Activated T-helper 1 cell treated with anti-CD3 and anti-CD28 coated beads, Interleukin-12 subunit alpha, Interleukin-12 subunit beta, Interleukin-2, Interleukin-4 antibody, amounts not matched to agents 30 ng/mL and 10 ng/mL and 1 ng/mL, durations not matched to agents 14 hours and 24 hours and 36 hours (primary cell): ENCODE data around the gene TYMP. TPM values are rescaled to one million over a fixed set of nuclear protein-coding genes. Genes with fewer than 3 reads are reported as not detected.
"Not testable (repeated sequence)": the region's sequence is repeated elsewhere in the genome, so short reads cannot be mapped to it uniquely, and the experiment has no call there.

ENCODE experiments used
- DNase-seq: peaks from one replicate; pipeline ENCODE4 v3.0.0; 2021; ENCODE audit warnings: low spot score
- H3K27ac Mint-ChIP-seq: one replicate; pipeline ENCODE4 v1.8.0; 2021; ENCODE audit warnings: mild to moderate bottlenecking, mixed read lengths
- H3K27me3 Mint-ChIP-seq: one replicate; pipeline ENCODE4 v1.8.0; 2022; ENCODE audit warnings: mild to moderate bottlenecking, moderate library complexity, mixed read lengths; ENCODE audit not compliant: insufficient read depth
- H3K36me3 Mint-ChIP-seq: one replicate; pipeline ENCODE4 v1.8.0; 2021; ENCODE audit warnings: low read depth, mixed read lengths
- H3K4me1 Mint-ChIP-seq: one replicate; pipeline ENCODE4 v1.8.0; 2021; ENCODE audit warnings: low read depth, mixed read lengths
- H3K4me3 Mint-ChIP-seq: one replicate; pipeline ENCODE4 v1.8.0; 2021; ENCODE audit warnings: mild to moderate bottlenecking, moderate library complexity, mixed read lengths
- H3K9me3 Mint-ChIP-seq: one replicate; pipeline ENCODE4 v1.8.0; 2021; ENCODE audit warnings: mixed read lengths
- intact Hi-C: fragments of 100-400 bp; cut with micrococcal nuclease; formaldehyde crosslinking; loops from one replicate; pipeline ENCODE4 v1.15.1; 2024
- total RNA-seq: library from RNA; stranded (reverse); gene quantifications from 2 replicates; pipeline ENCODE4 v1.2.3, GENCODE V29; 2022

Gene TYMP
- total RNA-seq, 1 donor from 2014 or later: 57.2 TPM

DNA sequence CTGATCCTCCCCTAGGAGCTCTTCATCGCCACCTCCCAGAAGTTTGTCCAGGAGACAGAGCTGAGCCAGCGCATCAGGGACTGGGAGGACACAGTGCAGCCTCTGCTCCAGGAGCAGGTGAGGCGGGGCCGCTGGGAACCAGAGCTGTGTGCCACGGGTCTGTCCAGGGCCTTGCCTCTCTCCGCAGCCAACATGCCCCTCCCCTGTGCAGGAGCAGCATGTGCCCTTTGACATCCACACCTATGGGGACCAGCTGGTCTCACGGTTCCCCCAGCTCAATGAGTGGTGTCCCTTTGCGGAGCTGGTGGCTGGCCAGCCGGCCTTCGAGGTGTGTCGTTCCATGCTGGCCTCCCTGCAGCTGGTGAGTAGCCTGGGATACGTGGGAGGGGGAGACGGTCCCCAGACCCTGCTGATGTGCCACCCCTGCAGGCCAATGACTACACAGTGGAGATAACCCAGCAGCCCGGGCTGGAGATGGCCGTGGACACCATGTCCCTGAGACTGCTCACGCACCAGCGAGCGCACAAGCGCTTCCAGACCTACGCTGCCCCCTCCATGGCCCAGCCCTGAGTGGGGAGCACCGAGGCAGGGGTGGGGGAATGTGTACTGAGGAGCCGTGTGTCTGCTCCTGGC, 6.9 kb downstream of the TYMP start:
- intact Hi-C loops: no loop called here
- H3K36me3 Mint-ChIP-seq: peaks cover 15% of the 10 kb centered on the region

DNA sequence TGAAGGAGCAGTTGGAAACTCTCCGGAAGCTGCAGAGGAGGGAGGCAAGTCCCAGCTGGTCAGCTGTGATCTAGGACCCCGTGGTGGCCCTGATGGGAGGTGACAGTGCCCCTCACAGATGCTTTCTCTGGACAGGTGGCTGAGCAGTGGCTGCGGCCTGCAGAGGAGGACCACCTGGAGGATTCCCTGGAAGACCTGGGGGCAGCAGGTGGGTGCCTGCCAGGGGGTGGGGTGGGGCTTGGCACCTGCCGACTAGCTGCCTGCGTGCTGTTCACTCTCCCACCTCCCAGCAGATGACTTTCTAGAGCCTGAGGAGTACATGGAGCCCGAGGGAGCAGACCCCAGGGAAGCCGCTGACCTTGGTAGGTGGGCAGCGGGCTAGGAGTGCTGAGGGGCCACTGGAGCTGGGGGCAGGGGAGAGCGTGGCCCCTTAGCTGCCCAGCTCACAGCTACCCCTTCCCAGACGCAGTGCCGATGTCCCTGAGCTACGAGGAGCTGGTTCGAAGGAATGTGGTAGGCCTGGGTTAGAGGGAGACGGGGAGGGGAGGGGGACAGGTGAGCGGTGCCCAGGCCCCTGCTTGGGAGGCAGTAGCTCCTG, 7.5 kb downstream of the TYMP start:
- Mint-ChIP-seq H3K4me1 (peaks cover 18% of the 10 kb centered on the region), H3K36me3 (peaks cover 15% of the 10 kb centered on the region), H3K4me3 (peak overlapping the region; percentile 39), H3K27me3 (no peaks in the 10 kb centered on the region), H3K27ac (no peak overlapping the region), H3K9me3 (no peaks in the 10 kb centered on the region)
- intact Hi-C loops: no loop called here
- no peak for DNase-seq

More for the DNA sequence above, 6.9 kb downstream of the TYMP start:
- H3K4me1 Mint-ChIP-seq: peaks cover 24% of the 10 kb centered on the region
- H3K27ac Mint-ChIP-seq: no peak overlapping the region
- H3K9me3 Mint-ChIP-seq: no peaks in the 10 kb centered on the region
- no peak for DNase-seq
- H3K27me3 Mint-ChIP-seq: no peaks in the 10 kb centered on the region
- peak overlapping the region; percentile 45 for H3K4me3 Mint-ChIP-seq

GRCh38 chr22:50521710-50522109, 8.1 kb downstream of the TYMP start:
- no peak overlapping the region for H3K4me3 Mint-ChIP-seq
- no peak for DNase-seq
- intact Hi-C loops: no loop called here
- H3K36me3 Mint-ChIP-seq: peaks cover 18% of the 10 kb centered on the region
- H3K4me1 Mint-ChIP-seq: peaks cover 13% of the 10 kb centered on the region
- no peaks in the 10 kb centered on the region for H3K27me3 Mint-ChIP-seq
- no peak overlapping the region for H3K27ac Mint-ChIP-seq
- no peaks in the 10 kb centered on the region for H3K9me3 Mint-ChIP-seq

DNA sequence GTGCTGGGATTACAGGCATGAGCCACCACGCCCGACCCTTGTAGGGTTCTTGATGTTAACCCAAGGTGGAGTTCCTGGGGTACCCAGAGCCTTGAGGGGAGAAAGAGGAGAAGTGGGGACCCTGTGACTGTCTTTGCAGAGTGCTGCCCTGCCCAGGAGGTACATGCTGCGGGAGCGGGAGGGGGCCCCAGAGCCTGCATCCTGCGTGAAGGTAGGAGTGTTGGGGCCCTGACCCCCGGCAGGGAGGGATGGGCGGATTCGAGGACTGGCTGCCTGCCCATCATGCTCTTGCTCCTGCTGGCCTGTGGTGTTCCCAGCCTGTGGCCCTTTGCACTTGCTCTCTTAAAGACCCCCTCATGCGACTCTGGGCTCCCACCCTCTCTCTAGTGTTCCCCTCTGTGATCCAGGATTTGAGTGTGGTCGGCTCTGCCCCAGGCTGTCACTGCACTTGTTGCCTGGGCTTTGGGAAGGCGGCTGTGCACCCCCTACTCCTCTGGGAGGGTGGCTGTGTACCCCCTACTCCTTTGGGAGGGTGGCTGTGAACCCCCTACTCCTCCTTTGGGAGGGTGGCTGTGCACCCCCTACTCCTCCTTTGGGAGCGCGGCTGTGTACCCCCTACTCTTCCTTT, 8.9 kb downstream of the TYMP start:
- intact Hi-C loops: no loop called here
- no peaks in the 10 kb centered on the region for H3K27me3 Mint-ChIP-seq
- H3K36me3 Mint-ChIP-seq: peaks cover 19% of the 10 kb centered on the region
- H3K4me3 Mint-ChIP-seq: no peak overlapping the region
- H3K4me1 Mint-ChIP-seq: peaks cover 13% of the 10 kb centered on the region
- DNase-seq: no peak
- no peaks in the 10 kb centered on the region for H3K9me3 Mint-ChIP-seq
- H3K27ac Mint-ChIP-seq: no peak overlapping the region

DNA sequence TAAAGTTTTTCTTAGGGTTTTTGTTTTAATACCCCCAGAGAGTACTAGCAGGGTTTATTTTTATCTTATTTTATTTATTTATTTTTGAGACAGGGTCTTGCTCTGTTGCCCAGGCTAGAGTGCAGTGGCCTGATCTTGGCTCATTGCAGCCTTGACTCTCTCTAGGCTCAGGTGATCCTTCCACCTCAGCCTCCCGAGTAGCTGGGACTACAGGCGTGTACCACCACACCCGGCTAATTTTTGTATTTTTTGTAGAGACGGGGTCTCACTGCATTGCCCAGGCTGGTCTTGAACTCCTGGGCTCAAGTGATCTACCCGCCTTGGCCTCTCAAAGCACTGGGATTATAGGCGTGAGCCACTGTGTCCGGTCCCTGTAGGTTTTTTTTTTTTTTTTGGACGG, 9.6 kb downstream of the TYMP start:
- H3K4me3 Mint-ChIP-seq, H3K27me3 Mint-ChIP-seq, intact Hi-C loops, H3K9me3 Mint-ChIP-seq, DNase-seq, H3K27ac Mint-ChIP-seq: not testable (repeated sequence)
- H3K36me3 Mint-ChIP-seq: peaks cover 23% of the 10 kb centered on the region
- H3K4me1 Mint-ChIP-seq: peaks cover 18% of the 10 kb centered on the region

DNA sequence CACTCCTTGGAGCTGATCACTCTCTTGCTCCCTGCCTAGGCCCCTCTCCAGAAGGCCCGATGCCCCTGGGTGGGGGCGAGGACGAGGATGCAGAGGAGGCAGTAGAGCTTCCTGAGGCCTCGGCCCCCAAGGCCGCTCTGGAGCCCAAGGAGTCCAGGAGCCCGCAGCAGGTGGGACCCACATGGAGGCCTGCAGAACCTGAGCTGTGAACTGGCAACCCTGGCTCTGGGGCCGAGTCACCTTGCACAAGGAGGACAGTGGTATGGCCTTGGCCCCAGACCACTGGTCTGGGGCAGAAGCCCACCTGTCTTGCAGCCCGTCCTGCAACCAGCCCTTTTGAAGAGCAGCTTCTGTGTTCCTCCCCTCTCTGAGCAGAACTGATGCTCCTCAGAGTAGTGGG, 10.7 kb downstream of the TYMP start:
- intact Hi-C loops: no loop called here
- H3K4me1 Mint-ChIP-seq: peaks cover 19% of the 10 kb centered on the region
- no peak overlapping the region for H3K4me3 Mint-ChIP-seq
- DNase-seq: no peak
- H3K27me3 Mint-ChIP-seq: no peaks in the 10 kb centered on the region
- H3K9me3 Mint-ChIP-seq: no peaks in the 10 kb centered on the region
- H3K27ac Mint-ChIP-seq: no peak overlapping the region
- H3K36me3 Mint-ChIP-seq: peaks cover 18% of the 10 kb centered on the region

GRCh38 chr22:50518606-50519005, 11.2 kb downstream of the TYMP start:
- peaks cover 18% of the 10 kb centered on the region for H3K36me3 Mint-ChIP-seq
- intact Hi-C loops: no loop called here

DNA sequence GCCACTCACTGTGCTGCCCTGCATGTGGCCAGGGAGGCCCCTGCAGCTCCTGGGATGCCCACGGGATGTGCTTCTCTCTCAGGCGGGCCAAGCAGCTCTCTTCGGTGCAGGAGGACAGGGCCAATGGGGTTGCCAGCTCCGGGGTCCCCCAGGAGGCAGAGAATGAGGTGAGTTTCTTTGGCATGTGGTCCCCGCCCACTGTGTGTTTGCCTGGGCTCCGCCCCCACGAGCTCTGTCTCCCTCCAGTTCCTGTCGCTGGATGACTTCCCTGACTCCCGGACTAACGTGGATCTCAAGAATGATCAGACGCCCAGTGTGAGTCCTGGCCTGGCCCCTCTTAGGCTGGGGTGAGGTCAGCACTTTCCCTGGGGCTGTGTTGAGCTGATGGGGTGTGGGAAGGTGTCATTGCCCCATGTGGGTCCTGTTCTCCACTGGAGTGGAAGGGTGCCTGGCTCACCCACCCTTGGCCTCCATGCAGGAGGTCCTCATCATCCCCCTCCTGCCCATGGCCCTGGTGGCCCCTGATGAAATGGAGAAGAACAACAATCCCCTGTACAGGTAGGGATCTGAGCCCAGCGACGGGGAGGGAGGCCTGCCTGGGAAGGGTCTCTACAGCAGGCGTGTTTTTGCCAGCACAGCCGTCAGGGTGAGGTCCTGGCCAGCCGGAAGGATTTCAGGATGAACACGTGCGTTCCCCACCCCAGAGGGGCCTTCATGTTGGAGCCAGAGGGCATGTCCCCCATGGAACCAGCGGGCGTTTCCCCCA, 12.1 kb downstream of the TYMP start:
- Mint-ChIP-seq H3K36me3 (peaks cover 18% of the 10 kb centered on the region), H3K27me3 (no peaks in the 10 kb centered on the region), H3K9me3 (no peaks in the 10 kb centered on the region), H3K27ac (no peak overlapping the region), H3K4me3 (no peak overlapping the region), H3K4me1 (peaks cover 17% of the 10 kb centered on the region)
- no peak for DNase-seq
- intact Hi-C loops: no loop called here

More at GRCh38 chr22:50518606-50519005, 11.2 kb downstream of the TYMP start:
- H3K27ac Mint-ChIP-seq: no peak overlapping the region
- H3K9me3 Mint-ChIP-seq: no peaks in the 10 kb centered on the region
- H3K4me3 Mint-ChIP-seq: no peak overlapping the region
- H3K4me1 Mint-ChIP-seq: peaks cover 19% of the 10 kb centered on the region
- DNase-seq: no peak
- H3K27me3 Mint-ChIP-seq: no peaks in the 10 kb centered on the region

DNA sequence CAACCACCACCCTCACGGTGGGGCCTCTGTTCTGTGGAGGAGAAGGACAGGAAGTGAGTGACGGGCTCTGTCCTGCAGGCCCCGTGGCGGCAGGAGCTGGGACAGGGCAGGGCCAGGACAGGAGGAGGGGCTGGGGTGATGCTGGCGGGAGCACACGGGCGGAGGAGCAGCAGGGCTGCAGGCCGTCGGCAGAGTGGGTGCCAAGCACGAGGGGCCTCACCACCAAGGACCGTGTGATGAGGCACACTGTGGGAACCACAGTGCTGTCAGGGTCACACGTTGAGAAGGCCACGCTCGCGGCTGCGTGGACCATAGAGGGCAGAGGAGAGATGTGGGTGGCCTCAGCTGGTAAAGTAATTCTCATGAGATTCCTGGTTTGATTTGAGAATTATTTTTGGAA, 12.9 kb downstream of the TYMP start:
- Mint-ChIP-seq H3K9me3 (no peaks in the 10 kb centered on the region), H3K36me3 (peaks cover 23% of the 10 kb centered on the region), H3K27ac (no peak overlapping the region), H3K4me3 (no peak overlapping the region), H3K27me3 (no peaks in the 10 kb centered on the region), H3K4me1 (peaks cover 24% of the 10 kb centered on the region)
- no peak for DNase-seq
- intact Hi-C loops: no loop called here

DNA sequence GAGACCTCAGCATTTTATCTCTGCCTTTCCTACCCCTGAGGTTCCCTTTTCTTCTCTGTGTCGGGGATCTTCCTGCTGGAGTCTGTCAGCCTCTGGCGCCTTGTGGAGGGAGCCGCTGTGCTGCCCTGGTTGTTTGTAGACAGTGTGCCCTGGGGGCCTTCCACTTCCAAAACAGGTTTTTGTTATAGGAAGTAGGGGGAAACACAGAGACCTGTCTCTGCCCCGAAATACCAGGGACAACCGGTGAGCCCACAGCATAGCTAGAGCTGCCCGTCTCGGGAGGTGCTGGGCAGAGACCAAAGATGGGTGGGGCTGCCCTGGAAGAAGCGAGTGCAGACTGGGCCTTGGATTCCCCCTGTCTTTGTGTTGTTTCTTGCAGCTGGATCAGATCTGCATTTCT, 13.7 kb downstream of the TYMP start:
- intact Hi-C loops: no loop called here
- no peak overlapping the region for H3K4me3 Mint-ChIP-seq
- peaks cover 22% of the 10 kb centered on the region for H3K36me3 Mint-ChIP-seq
- H3K9me3 Mint-ChIP-seq: no peaks in the 10 kb centered on the region
- H3K4me1 Mint-ChIP-seq: peaks cover 24% of the 10 kb centered on the region
- DNase-seq: no peak
- no peak overlapping the region for H3K27ac Mint-ChIP-seq
- no peaks in the 10 kb centered on the region for H3K27me3 Mint-ChIP-seq

GRCh38 chr22:50513175-50513574, 16.6 kb downstream of the TYMP start:
- H3K9me3 Mint-ChIP-seq: no peaks in the 10 kb centered on the region
- peaks cover 37% of the 10 kb centered on the region for H3K4me1 Mint-ChIP-seq
- peaks cover 20% of the 10 kb centered on the region for H3K36me3 Mint-ChIP-seq
- no peak overlapping the region for H3K27ac Mint-ChIP-seq
- intact Hi-C loops: no loop called here
- H3K4me3 Mint-ChIP-seq: no peak overlapping the region
- H3K27me3 Mint-ChIP-seq: no peaks in the 10 kb centered on the region
- no peak for DNase-seq

DNA sequence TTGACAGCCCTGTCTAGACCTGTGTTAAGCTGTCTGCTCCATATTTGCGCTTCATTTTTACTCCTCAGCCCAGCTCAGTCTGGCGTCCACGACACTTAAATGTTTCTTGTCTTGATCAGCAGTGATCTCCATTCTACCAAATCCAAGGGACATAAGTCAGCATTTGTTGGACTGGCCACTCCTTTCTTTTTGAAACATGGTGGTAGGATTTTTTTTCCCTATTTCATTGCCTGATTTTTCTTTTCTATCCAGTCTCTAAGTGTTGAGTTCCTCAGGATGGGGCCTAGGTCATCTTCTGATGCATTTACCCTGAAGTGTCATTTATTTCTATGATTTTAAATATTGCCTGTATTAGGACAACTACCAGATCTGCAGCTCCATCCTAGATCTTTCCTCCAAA, 20.9 kb downstream of the TYMP start:
- intact Hi-C loops: loop anchor here (1.0 to 2.0 kb wide), 8 partner anchors 16 to 308 kb away; partner anchors contain the start of genes ARSA, CHKB, PPP6R2 and SCO2
- Mint-ChIP-seq H3K27ac (peak overlapping the region; percentile 94), H3K4me1 (peaks cover 24% of the 10 kb centered on the region), H3K27me3 (no peaks in the 10 kb centered on the region), H3K9me3 (no peaks in the 10 kb centered on the region), H3K4me3 (peak overlapping the region; percentile 92), H3K36me3 (peaks cover 13% of the 10 kb centered on the region)
- no peak for DNase-seq
